Measurements from ENCODE around the gene ENDOU. TPM values are rescaled to one million over a fixed set of nuclear protein-coding genes. Genes with fewer than 3 reads are reported as not detected.
"Not testable (repeated sequence)": the region's sequence is repeated elsewhere in the genome, so short reads cannot be mapped to it uniquely, and the experiment has no call there.

ENDOU gene
- total and polyA plus RNA-seq, 5 donors from 2014 or later: 0.45 TPM; not detected in 4

DNA sequence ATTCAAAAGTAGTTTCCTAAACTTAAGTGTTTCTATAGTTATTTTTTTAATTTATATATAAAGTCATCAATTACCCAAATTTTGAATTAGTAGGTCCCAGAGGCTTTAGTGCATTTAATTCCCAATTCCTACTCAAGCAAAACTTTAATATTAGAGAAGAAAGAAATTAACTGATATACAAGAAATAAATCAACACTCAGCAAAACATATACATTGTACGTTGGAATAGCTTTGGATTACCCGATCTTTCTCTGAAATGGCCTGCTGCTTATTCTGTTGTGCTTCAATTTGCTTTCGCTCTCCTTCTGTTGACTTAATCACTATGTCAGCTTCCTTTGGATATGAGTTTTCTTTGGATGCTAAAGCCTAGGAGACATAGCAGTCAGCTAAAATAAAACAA is 37.7 kb downstream of the ENDOU start:
- H3K27me3 ChIP-seq (ENCODE audit: control insufficient read depth, insufficient read depth, low read length): no peaks in the 10 kb centered on the region
- H3K36me3 Mint-ChIP-seq: peaks cover 31% of the 10 kb centered on the region
- ATAC-seq (ENCODE audit: low read depth in 2 of 2): no peak
- H3K27ac Mint-ChIP-seq: no peak overlapping the region
- H3K9me3 Mint-ChIP-seq: no peaks in the 10 kb centered on the region
- H3K4me1 Mint-ChIP-seq: peaks cover 6 to 11% (median 11%) of the 10 kb centered on the region in 4 donors
- no peaks in the 10 kb centered on the region for H3K4me1 ChIP-seq (ENCODE audit: control insufficient read depth, insufficient read depth, low read length, poor library complexity, severe bottlenecking)
- H3K27ac ChIP-seq (ENCODE audit: insufficient read depth, low read length, poor library complexity, severe bottlenecking): no peak overlapping the region
- no peaks in the 10 kb centered on the region for H3K9me3 ChIP-seq (ENCODE audit: control insufficient read depth in 2 of 2, low read length in 2 of 2)
- H3K36me3 ChIP-seq (ENCODE audit: control insufficient read depth, insufficient read depth, low read length): peaks cover 33% of the 10 kb centered on the region
- no peak overlapping the region for H3K4me3 ChIP-seq (ENCODE audit: low read depth, low read length)
- DNase-seq: no peak
- no peaks in the 10 kb centered on the region for H3K27me3 Mint-ChIP-seq
- no peak overlapping the region for H3K4me3 Mint-ChIP-seq

DNA sequence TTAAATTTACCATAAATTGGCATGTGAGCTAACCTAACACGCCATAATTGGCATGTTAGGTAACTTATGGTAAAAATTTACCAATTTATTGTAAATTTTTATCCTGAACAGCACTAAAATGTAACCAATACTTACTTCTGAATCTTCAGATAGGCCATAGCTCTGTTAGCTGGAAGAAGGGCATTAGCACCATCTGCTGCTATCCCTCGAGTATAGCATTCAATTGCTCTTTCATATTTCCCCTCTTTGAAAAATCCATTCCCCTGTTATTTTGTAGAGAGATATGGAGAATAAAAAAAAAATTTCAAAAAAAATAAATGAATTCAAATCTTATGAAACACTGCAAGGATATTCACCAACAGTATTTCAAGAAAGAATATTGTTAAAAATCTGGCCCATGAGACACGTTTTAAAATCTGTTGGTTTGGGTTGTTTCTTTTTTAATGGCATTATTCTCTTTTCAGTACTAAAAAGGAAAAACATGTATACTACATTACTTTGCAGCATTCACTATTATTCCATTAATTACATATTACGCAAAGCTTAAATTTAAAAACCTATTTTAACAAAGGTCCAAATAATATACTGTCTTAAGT is 38.5 kb downstream of the ENDOU start:
- H3K9me3 ChIP-seq (ENCODE audit: control insufficient read depth in 2 of 2, low read length in 2 of 2): no peaks in the 10 kb centered on the region
- no peak overlapping the region for H3K4me3 Mint-ChIP-seq
- H3K27ac ChIP-seq (ENCODE audit: insufficient read depth, low read length, poor library complexity, severe bottlenecking): no peak overlapping the region
- H3K4me1 ChIP-seq (ENCODE audit: control insufficient read depth, insufficient read depth, low read length, poor library complexity, severe bottlenecking): no peaks in the 10 kb centered on the region
- H3K27me3 Mint-ChIP-seq: no peaks in the 10 kb centered on the region
- H3K4me1 Mint-ChIP-seq: peaks cover 7 to 15% (median 12%) of the 10 kb centered on the region in 4 donors
- no peak overlapping the region for H3K27ac Mint-ChIP-seq
- H3K36me3 Mint-ChIP-seq: peaks cover 27% of the 10 kb centered on the region
- no peaks in the 10 kb centered on the region for H3K9me3 Mint-ChIP-seq
- DNase-seq (peak in 2 of 3 donors; percentile 45 to 57), ATAC-seq (ENCODE audit: low read depth in 2 of 2) (peak in 1 of 2 donors; percentile 46)
- H3K36me3 ChIP-seq (ENCODE audit: control insufficient read depth, insufficient read depth, low read length): peaks cover 27% of the 10 kb centered on the region
- no peaks in the 10 kb centered on the region for H3K27me3 ChIP-seq (ENCODE audit: control insufficient read depth, insufficient read depth, low read length)
- no peak overlapping the region for H3K4me3 ChIP-seq (ENCODE audit: low read depth, low read length)

DNA sequence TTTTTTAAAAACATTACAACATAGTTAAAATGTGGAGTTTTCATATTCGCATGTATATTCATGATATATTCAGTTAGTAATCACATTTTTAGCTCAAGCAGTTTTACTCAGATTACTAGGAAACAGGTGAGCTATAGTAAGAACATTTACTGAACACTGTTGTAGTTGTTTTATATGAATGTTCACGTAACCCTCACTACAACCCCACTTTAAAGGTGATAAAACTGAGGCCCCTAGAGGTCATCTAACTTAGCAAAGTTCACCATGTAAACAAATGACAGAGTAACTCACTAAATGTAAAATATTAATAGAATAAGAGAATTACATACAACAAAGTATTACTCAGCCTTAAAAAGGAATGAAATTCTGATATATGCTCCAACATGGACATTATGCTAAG is 45.5 kb downstream of the ENDOU start:
- Histone ChIP-seq H3K27ac (ENCODE audit: insufficient read depth, low read length, poor library complexity, severe bottlenecking) (no peak overlapping the region), H3K27me3 (ENCODE audit: control insufficient read depth, insufficient read depth, low read length) (no peaks in the 10 kb centered on the region), H3K4me1 (ENCODE audit: control insufficient read depth, insufficient read depth, low read length, poor library complexity, severe bottlenecking) (no peaks in the 10 kb centered on the region), H3K4me3 (ENCODE audit: low read depth, low read length) (no peak overlapping the region), H3K9me3 (ENCODE audit: control insufficient read depth in 2 of 2, low read length in 2 of 2) (no peaks in the 10 kb centered on the region), H3K36me3 (ENCODE audit: control insufficient read depth, insufficient read depth, low read length) (peaks cover 26% of the 10 kb centered on the region)
- Mint-ChIP-seq H3K4me1 (peaks cover 22 to 40% (median 35%) of the 10 kb centered on the region in 4 donors), H3K36me3 (peaks cover 64% of the 10 kb centered on the region), H3K4me3 (no peak overlapping the region), H3K27me3 (no peaks in the 10 kb centered on the region), H3K27ac (no peak overlapping the region), H3K9me3 (no peaks in the 10 kb centered on the region)
- DNase-seq: no peak
- ATAC-seq (ENCODE audit: low read depth in 2 of 2): no peak

DNA sequence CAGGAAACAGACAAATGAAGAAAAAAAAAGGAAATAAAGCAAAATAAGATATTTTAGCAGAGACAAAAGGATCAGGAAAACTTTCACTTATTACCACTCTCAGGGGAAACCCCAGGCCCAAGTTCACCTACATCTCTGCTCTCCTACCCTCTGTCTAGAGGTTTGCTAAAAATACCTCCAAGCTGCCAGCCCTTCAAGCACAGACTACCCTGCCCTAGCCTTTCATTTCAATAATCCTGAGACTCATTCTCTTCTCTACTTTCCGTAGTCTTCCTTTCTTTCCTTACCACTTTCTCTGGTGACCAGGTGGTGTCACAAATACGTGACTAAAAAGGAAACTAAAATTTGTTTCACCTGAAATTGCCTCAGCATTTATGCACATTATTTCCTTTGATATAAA is 53.2 kb downstream of the ENDOU start:
- DNase-seq (no peak), ATAC-seq (ENCODE audit: low read depth in 2 of 2) (no peak)
- Histone ChIP-seq H3K4me1 (ENCODE audit: control insufficient read depth, insufficient read depth, low read length, poor library complexity, severe bottlenecking) (no peaks in the 10 kb centered on the region), H3K9me3 (ENCODE audit: control insufficient read depth in 2 of 2, low read length in 2 of 2) (no peaks in the 10 kb centered on the region), H3K27me3 (ENCODE audit: control insufficient read depth, insufficient read depth, low read length) (no peaks in the 10 kb centered on the region), H3K4me3 (ENCODE audit: low read depth, low read length) (no peak overlapping the region), H3K36me3 (ENCODE audit: control insufficient read depth, insufficient read depth, low read length) (peaks cover 37% of the 10 kb centered on the region), H3K27ac (ENCODE audit: insufficient read depth, low read length, poor library complexity, severe bottlenecking) (no peak overlapping the region)
- Mint-ChIP-seq H3K27ac (peak overlapping the region in 1 of 3 donors; percentile 57), H3K4me1 (peaks cover 12 to 30% (median 25%) of the 10 kb centered on the region in 4 donors), H3K36me3 (peaks cover 60% of the 10 kb centered on the region), H3K9me3 (no peaks in the 10 kb centered on the region), H3K4me3 (no peak overlapping the region), H3K27me3 (no peaks in the 10 kb centered on the region)

DNA sequence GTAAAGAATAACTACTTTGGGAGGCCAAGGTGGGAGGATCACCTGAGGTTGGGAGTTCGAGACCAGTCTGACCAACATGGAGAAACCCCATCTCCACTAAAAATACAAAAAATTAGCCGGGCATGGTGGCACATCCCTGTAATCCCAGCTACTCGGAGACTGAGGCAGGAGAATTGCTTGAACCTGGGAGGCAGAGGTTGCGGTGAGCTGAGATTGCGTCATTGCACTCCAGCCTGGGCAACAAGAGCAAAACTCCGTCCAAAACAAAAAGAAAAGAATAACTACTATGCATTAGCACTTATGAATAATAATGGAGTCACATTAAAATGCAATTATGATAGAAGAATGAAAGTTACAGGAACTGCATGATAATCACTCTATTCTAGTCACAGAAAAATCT is 57.4 kb downstream of the ENDOU start:
- not testable (repeated sequence) for DNase-seq; H3K27ac Mint-ChIP-seq; H3K9me3 Mint-ChIP-seq; H3K4me3 Mint-ChIP-seq; ATAC-seq (ENCODE audit: low read depth in 2 of 2); H3K27me3 ChIP-seq (ENCODE audit: control insufficient read depth, insufficient read depth, low read length); H3K27me3 Mint-ChIP-seq; H3K4me3 ChIP-seq (ENCODE audit: low read depth, low read length); H3K27ac ChIP-seq (ENCODE audit: insufficient read depth, low read length, poor library complexity, severe bottlenecking); H3K9me3 ChIP-seq (ENCODE audit: control insufficient read depth in 2 of 2, low read length in 2 of 2); H3K4me1 ChIP-seq (ENCODE audit: control insufficient read depth, insufficient read depth, low read length, poor library complexity, severe bottlenecking)
- H3K36me3 ChIP-seq (ENCODE audit: control insufficient read depth, insufficient read depth, low read length): peaks cover 65% of the 10 kb centered on the region
- peaks cover 43% of the 10 kb centered on the region for H3K36me3 Mint-ChIP-seq
- H3K4me1 Mint-ChIP-seq: peaks cover 6 to 16% (median 11%) of the 10 kb centered on the region in 4 donors

Other genes with a start within 250 kb of the ENDOU start
- 34.5 TPM for gene RPAP3, start 19.5 kb downstream of the ENDOU start, total RNA-seq
- 10 to 100 TPM; 31.5 to 40.2 (median 32.8) TPM for gene RPAP3, start 19.5 kb downstream of the ENDOU start, polyA plus RNA-seq
- gene RAPGEF3, start 33.4 kb upstream of the ENDOU start, total RNA-seq: 0.79 TPM
- gene RAPGEF3, start 33.4 kb upstream of the ENDOU start, polyA plus RNA-seq: under 1 TPM in 2 of 4 donors, not detected in 2; 0.10 to 0.14 TPM
- 4.9 TPM for gene SLC48A1, start 47.7 kb upstream of the ENDOU start, total RNA-seq
- 10 to 100 TPM in 1 of 4 donors, 1 to 10 TPM in 3; 7.3 to 12.7 (median 8.7) TPM for gene SLC48A1, start 47.7 kb upstream of the ENDOU start, polyA plus RNA-seq
- 163 TPM for gene HDAC7, start 94.4 kb upstream of the ENDOU start, total RNA-seq
- gene HDAC7, start 94.4 kb upstream of the ENDOU start, polyA plus RNA-seq: 10 to 100 TPM; 14.0 to 15.4 (median 15.3) TPM
- gene VDR, start 179.5 kb upstream of the ENDOU start, total RNA-seq: 2.9 TPM
- gene VDR, start 179.5 kb upstream of the ENDOU start, polyA plus RNA-seq: 1 to 10 TPM; 1.6 to 4.5 (median 2.5) TPM
- gene TMEM106C, start 238.1 kb upstream of the ENDOU start, total RNA-seq: 26.4 TPM
- gene TMEM106C, start 238.1 kb upstream of the ENDOU start, polyA plus RNA-seq: 10 to 100 TPM; 54.1 to 74.8 (median 68.8) TPM

Data from CD4-positive, CD25-positive, alpha-beta regulatory T cell (primary cell).